Prostate gland (tissue), 2 donors: ENCODE results near the gene DIPK1A. TPM values are rescaled to one million over a fixed set of nuclear protein-coding genes. Genes with fewer than 3 reads are reported as not detected.

Experiments used
- DNase-seq: peaks from one replicate; pipeline ENCODE4 v3.0.0-alpha.2; 2019; ENCODE audit warnings: low spot score
- H3K27ac ChIP-seq, 2 donors: fragments of 200-600 bp; sonication (generic); 2 replicates each; pipeline ENCODE4 v1.5.1; 2017 to 2019
- H3K27me3 ChIP-seq: fragments of 200-600 bp; sonication (generic); replicated peaks from 2 replicates; pipeline ENCODE4 v1.5.1; 2019; ENCODE audit not compliant: insufficient read depth
- H3K36me3 ChIP-seq, 2 donors: fragments of 200-600 bp; sonication (generic); 1 replicate in 1 of 2; 2 replicates in 1 of 2; pipeline versions ENCODE4 v1.5.1 to v1.8.1; 2017 to 2019
- H3K4me1 ChIP-seq: fragments of 200-600 bp; sonication (generic); replicated peaks from 2 replicates; pipeline ENCODE4 v1.5.1; 2019
- H3K4me3 ChIP-seq, 2 donors: fragments of 200-600 bp; sonication (generic); 2 replicates each; pipeline ENCODE4 v1.5.1; 2017 to 2019
- H3K9me3 ChIP-seq: fragments of 200-600 bp; sonication (generic); 2 replicates; pipeline ENCODE4 v1.5.1; 2017
- POLR2A ChIP-seq: fragments of 450-650 bp; IDR thresholded peaks from one replicate; pipeline ENCODE4 v1.6.1; 2016; ENCODE audit warnings: antibody characterized with exemption, mild to moderate bottlenecking
- POLR2AphosphoS5 ChIP-seq: sonication (generic); formaldehyde crosslinking; IDR thresholded peaks from one replicate; pipeline ENCODE4 v1.6.1; 2017; ENCODE audit warnings: antibody characterized with exemption
- WGBS: methylation state at CpG from one replicate; pipeline ENCODE4 v1.1.5; 2018; 5-methylcytosine and 5-hydroxymethylcytosine counted together
- intact Hi-C: fragments of 100-400 bp; cut with DNase I; formaldehyde crosslinking; loops from one replicate; pipeline ENCODE4 v1.14.2; 2022
- total RNA-seq, 2 donors: library from RNA; depleted of rRNA; stranded (reverse); fragments of >200 nt; gene quantifications; one replicate each; pipeline ENCODE4 v1.1.0, GENCODE V29; 2016
- TF ChIP-seq, protein P1 (sequence below), 4 experiments: fragments of 200-600 bp in 2 of 4; fragments of 450-650 bp in 2 of 4; sonication (generic) in 2 of 4; IDR thresholded peaks; 1 replicate in 3 of 4; 2 replicates in 1 of 4; pipeline ENCODE4 v1.5.1; 2016 to 2019; ENCODE audit warnings: antibody characterized with exemption in 4 of 4, mild to moderate bottlenecking in 2 of 4, moderate library complexity in 2 of 4

Gene DIPK1A
- total RNA-seq, 2 donors from 2014 or later: 9.2 to 22.2 TPM

GRCh38 chr1:92874987-92875386, 86.3 kb downstream of the DIPK1A start:
- peaks cover 4% of the 10 kb centered on the region for H3K4me1 ChIP-seq
- TF ChIP-seq, protein P1, sequence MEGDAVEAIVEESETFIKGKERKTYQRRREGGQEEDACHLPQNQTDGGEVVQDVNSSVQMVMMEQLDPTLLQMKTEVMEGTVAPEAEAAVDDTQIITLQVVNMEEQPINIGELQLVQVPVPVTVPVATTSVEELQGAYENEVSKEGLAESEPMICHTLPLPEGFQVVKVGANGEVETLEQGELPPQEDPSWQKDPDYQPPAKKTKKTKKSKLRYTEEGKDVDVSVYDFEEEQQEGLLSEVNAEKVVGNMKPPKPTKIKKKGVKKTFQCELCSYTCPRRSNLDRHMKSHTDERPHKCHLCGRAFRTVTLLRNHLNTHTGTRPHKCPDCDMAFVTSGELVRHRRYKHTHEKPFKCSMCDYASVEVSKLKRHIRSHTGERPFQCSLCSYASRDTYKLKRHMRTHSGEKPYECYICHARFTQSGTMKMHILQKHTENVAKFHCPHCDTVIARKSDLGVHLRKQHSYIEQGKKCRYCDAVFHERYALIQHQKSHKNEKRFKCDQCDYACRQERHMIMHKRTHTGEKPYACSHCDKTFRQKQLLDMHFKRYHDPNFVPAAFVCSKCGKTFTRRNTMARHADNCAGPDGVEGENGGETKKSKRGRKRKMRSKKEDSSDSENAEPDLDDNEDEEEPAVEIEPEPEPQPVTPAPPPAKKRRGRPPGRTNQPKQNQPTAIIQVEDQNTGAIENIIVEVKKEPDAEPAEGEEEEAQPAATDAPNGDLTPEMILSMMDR (IDR thresholded peaks at IDR 0.05): no peak
- no peak for TF ChIP-seq POLR2A
- peak; percentile 65 for TF ChIP-seq POLR2AphosphoS5
- peak overlapping the region in 1 of 2 donors; percentile 59 for H3K27ac ChIP-seq
- intact Hi-C loops: no loop called here
- no peak for DNase-seq
- H3K36me3 ChIP-seq: no peaks in the 10 kb centered on the region
- WGBS: 30% methylated on average over 2 of the region's 2 CpGs
- no peak overlapping the region for H3K4me3 ChIP-seq
- H3K9me3 ChIP-seq: no peaks in the 10 kb centered on the region
- no peaks in the 10 kb centered on the region for H3K27me3 ChIP-seq

- no peak for TF ChIP-seq POLR2AphosphoS5
- no peak for TF ChIP-seq POLR2A
- TF ChIP-seq, protein P1 (IDR thresholded peaks at IDR 0.05): no peak
- WGBS: 92% methylated on average over 2 of the region's 2 CpGs
- no peak for DNase-seq
- Histone ChIP-seq H3K27ac (no peak overlapping the region), H3K4me3 (no peak overlapping the region), H3K36me3 (no peaks in the 10 kb centered on the region), H3K9me3 (no peaks in the 10 kb centered on the region), H3K4me1 (no peaks in the 10 kb centered on the region), H3K27me3 (no peaks in the 10 kb centered on the region)
- intact Hi-C loops: no loop called here
These were observed 88.5 kb downstream of the DIPK1A start for GRCh38 chr1:92872719-92873118.

- TF ChIP-seq, protein P1 (IDR thresholded peaks at IDR 0.05): no peak
- TF ChIP-seq POLR2A (no peak), POLR2AphosphoS5 (no peak)
- H3K9me3 ChIP-seq: no peaks in the 10 kb centered on the region
These were observed 90.7 kb downstream of the DIPK1A start for GRCh38 chr1:92870591-92870990.

GRCh38 chr1:92864131-92864530, 97.1 kb downstream of the DIPK1A start:
- Histone ChIP-seq H3K27ac (no peak overlapping the region), H3K4me3 (no peak overlapping the region), H3K4me1 (no peaks in the 10 kb centered on the region), H3K9me3 (no peaks in the 10 kb centered on the region), H3K36me3 (no peaks in the 10 kb centered on the region), H3K27me3 (no peaks in the 10 kb centered on the region)
- TF ChIP-seq, protein P1 (IDR thresholded peaks at IDR 0.05): no peak
- DNase-seq: no peak
- intact Hi-C loops: no loop called here

More at GRCh38 chr1:92870591-92870990, 90.7 kb downstream of the DIPK1A start:
- no peaks in the 10 kb centered on the region for H3K4me1 ChIP-seq
- no peaks in the 10 kb centered on the region for H3K36me3 ChIP-seq
- intact Hi-C loops: no loop called here
- H3K27ac ChIP-seq: no peak overlapping the region
- H3K27me3 ChIP-seq: no peaks in the 10 kb centered on the region
- no peak for DNase-seq
- 100% methylated on average over 2 of the region's 2 CpGs for WGBS
- no peak overlapping the region for H3K4me3 ChIP-seq

- H3K9me3 ChIP-seq: no peaks in the 10 kb centered on the region
- no peaks in the 10 kb centered on the region for H3K36me3 ChIP-seq
- WGBS: 77% methylated on average over 4 of the region's 4 CpGs
- no peak for DNase-seq
- H3K4me1 ChIP-seq: no peaks in the 10 kb centered on the region
- no peaks in the 10 kb centered on the region for H3K27me3 ChIP-seq
- H3K4me3 ChIP-seq: no peak overlapping the region
- no peak for TF ChIP-seq POLR2A
- TF ChIP-seq, protein P1 (IDR thresholded peaks at IDR 0.05): no peak
- TF ChIP-seq POLR2AphosphoS5: no peak
- intact Hi-C loops: no loop called here
- H3K27ac ChIP-seq: no peak overlapping the region
These were observed 98.7 kb downstream of the DIPK1A start for GRCh38 chr1:92862605-92863004.
